Activated CD4-positive, alpha-beta T cell treated with anti-CD3 and anti-CD28 coated beads, Interleukin-2, amount 50 U/mL, for 4 hours (primary cell): ENCODE results near the gene NOC3L.
"Not testable (repeated sequence)": the region's sequence is repeated elsewhere in the genome, so short reads cannot be mapped to it uniquely, and the experiment has no call there.

ENCODE experiments used
- DNase-seq, 2 experiments: peaks; one replicate each; pipeline ENCODE4 v3.0.0-alpha.2; 2020

Gene NOC3L

GRCh38 chr10:94362360-94363250, at the start of gene NOC3L:
TSS of gene NOC3L (minus strand) at chr10:94362939. CDS start at chr10:94362838, 101 bp downstream.
- DNase-seq, result peak; percentile 94

GRCh38 chr10:94412449-94412848, 49.7 kb upstream of the NOC3L start:
- DNase-seq, result no peak

GRCh38 chr10:94411304-94411703, 48.6 kb upstream of the NOC3L start:
- DNase-seq, result no peak

- DNase-seq, result no peak
These were observed 46.4 kb upstream of the NOC3L start for GRCh38 chr10:94409021-94409657.

GRCh38 chr10:94407668-94408067, 44.9 kb upstream of the NOC3L start:
- no peak for DNase-seq

GRCh38 chr10:94405406-94405805, 42.7 kb upstream of the NOC3L start:
- no peak for DNase-seq

- DNase-seq, result no peak
These were observed 40.9 kb upstream of the NOC3L start for GRCh38 chr10:94403380-94404213.

GRCh38 chr10:94402843-94403379, 40.2 kb upstream of the NOC3L start:
- no peak for DNase-seq

- DNase-seq, result no peak
These were observed 39.6 kb upstream of the NOC3L start, which contains the start of gene TBC1D12 for GRCh38 chr10:94402204-94402842. TSS of gene TBC1D12 (plus strand) at chr10:94402541. CDS start at chr10:94402614, 73 bp downstream.

GRCh38 chr10:94398762-94399161, 36.0 kb upstream of the NOC3L start:
- no peak for DNase-seq

- no peak for DNase-seq
These were observed 35.0 kb upstream of the NOC3L start for GRCh38 chr10:94397549-94398370.

- DNase-seq, result not testable (repeated sequence)
These were observed 29.4 kb upstream of the NOC3L start for GRCh38 chr10:94392117-94392516.

GRCh38 chr10:94385733-94386132, 23.0 kb upstream of the NOC3L start:
- DNase-seq, result not testable (repeated sequence)

GRCh38 chr10:94383530-94383929, 20.8 kb upstream of the NOC3L start:
- no peak for DNase-seq

- no peak for DNase-seq
These were observed 14.1 kb upstream of the NOC3L start for GRCh38 chr10:94376865-94377264.

- DNase-seq, result no peak
These were observed 12.6 kb upstream of the NOC3L start for GRCh38 chr10:94375374-94375773.

GRCh38 chr10:94370501-94370900, 7.8 kb upstream of the NOC3L start:
- DNase-seq, result no peak

GRCh38 chr10:94366382-94366781, 3.6 kb upstream of the NOC3L start:
- DNase-seq, result no peak

GRCh38 chr10:94364482-94364881, 1.7 kb upstream of the NOC3L start:
- no peak for DNase-seq

- DNase-seq, result no peak
These were observed 469 bp upstream of the NOC3L start for GRCh38 chr10:94363251-94363565.

GRCh38 chr10:94361171-94361794, 1.5 kb downstream of the NOC3L start:
- DNase-seq, result no peak
